HUDEP-2 (cell line): ENCODE results near the gene TLX2.

Source experiments
- DNase-seq, 76 experiments: peaks; one replicate each; lab custom pipeline; 2025; ENCODE audit not compliant: unreplicated experiment in 76 of 76; lab: John Stamatoyannopoulos, UW

The TLX2 gene

DNA sequence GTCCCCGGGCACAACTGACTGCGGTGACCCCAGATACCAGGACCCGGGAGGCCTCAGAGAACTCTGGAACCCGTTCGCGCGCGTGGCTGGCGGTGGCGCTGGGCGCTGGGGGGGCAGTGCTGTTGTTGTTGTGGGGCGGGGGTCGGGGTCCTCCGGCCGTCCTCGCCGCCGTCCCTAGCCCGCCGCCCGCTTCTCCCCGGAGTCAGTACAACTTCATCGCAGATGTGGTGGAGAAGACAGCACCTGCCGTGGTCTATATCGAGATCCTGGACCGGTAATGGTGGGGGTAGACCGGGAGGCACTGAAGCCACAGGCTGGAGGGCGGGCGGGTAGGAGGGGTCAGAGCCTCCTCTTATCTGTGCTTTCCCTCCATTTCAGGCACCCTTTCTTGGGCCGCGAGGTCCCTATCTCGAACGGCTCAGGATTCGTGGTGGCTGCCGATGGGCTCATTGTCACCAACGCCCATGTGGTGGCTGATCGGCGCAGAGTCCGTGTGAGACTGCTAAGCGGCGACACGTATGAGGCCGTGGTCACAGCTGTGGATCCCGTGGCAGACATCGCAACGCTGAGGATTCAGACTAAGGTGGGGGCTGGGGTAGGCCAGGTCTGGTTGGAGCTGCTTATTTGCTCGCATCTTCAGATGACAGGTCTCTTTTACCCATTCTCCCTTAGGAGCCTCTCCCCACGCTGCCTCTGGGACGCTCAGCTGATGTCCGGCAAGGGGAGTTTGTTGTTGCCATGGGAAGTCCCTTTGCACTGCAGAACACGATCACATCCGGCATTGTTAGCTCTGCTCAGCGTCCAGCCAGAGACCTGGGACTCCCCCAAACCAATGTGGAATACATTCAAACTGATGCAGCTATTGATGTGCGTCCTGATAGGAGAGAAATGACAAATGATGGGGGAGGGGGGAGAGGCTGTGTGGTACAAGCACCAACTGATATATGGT, 16.3 kb downstream of the TLX2 start:
- peak in 75 of 76 experiments; percentile 36 to 94 (median 87) for DNase-seq

DNA sequence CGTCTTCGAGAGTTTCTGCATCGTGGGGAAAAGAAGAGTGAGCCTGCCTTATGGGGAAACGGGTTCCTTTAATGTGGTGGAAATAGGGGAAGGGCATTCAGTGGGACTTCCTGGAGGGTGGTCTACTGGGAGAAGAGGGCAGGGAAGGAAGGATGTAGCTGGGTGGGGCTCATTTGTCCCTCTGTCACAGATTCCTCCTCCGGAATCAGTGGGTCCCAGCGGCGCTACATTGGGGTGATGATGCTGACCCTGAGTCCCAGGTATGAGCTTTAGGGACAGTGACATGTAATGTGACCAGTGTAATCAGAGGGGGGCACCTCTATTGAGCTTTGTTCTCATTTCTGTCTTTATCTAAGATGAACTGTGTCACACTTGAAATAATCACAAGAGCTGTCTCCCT, 17.4 kb downstream of the TLX2 start:
- DNase-seq: no peak

DNA sequence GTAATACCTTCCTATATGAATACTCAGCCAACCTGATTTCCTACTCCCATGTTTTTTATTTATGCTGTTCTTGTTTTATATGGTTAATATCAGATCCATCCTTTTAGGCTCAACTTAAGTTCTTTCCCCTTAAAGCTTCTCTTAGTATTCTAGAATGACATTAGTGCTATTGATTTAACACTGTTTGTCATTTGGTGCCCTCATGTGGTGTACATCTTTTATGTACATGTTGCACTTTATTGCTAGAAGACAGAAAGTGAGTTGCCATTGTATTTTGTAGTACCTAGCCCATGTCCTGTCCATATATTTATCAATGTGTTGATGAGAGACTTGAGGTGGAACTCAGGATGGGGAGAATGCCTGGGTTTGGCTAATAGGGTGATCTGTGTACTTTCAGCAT, 18.0 kb downstream of the TLX2 start:
- DNase-seq: peak in 9 of 76 experiments; percentile 6 to 29 (median 18)

DNA sequence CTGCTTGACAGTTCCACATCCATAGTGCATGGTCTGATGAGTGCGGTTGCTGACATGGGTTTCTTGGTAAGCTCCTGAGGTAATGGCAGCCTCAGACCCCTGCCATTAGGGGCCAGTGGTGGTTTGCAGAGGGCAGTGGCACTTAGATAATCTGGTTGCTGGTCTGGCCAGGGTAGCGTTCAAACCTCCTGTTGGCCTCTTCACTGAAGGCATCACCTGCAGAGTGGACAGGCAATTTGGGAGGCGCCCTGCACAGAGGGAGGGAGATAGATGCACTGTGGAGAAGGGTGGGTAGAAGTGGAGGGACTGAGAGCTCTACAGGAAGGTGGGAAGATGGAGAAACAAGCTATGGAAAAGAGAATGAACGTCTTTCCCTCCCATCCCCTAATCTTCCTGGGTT, 19.2 kb downstream of the TLX2 start:
- DNase-seq: no peak

DNA sequence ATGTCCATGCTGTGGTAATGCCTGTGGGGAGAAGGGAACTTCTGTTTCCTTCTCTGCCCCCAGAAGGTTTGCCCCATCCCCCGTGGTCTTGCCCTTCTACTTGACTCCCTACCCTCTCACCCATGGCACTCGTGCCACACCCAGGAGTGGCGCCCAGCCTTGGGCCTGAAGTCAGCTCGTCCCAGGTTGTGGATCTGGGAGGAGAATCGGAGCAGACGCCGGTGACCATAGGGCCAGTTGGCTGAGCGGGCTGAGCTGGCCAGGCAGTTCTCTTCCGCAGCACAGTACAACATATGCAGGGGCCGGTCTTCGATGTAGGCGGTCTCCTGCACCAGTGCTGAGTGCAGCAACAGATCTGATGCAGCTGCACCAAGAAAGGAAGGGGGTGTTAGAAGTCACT, 20.2 kb downstream of the TLX2 start:
- no peak for DNase-seq

DNA sequence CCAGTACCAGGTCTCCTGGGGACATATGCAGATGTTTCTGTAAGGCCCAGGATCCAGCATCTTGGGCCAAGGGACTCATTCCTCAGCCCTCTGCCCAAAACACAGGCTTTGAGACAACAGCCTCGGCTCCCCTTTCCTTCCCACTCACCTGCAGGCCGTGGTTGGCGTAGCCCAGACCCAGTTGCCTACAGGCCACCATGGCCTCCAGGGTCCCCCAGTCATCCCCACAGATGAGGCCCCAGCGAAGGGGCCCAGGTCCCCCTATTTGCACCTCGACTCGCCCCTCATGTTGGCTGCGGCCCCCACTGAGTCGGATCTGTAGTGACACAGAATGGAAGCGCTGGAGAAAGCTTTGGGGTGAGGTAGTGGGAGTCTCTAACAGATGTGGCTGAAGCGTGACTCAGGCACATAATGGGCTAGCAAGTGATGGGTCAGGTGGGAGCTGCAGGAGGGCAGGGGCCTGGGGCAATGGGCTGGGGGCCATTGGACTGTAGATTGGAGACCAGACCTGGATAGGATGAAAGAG, 21.3 kb downstream of the TLX2 start:
- DNase-seq: no peak

DNA sequence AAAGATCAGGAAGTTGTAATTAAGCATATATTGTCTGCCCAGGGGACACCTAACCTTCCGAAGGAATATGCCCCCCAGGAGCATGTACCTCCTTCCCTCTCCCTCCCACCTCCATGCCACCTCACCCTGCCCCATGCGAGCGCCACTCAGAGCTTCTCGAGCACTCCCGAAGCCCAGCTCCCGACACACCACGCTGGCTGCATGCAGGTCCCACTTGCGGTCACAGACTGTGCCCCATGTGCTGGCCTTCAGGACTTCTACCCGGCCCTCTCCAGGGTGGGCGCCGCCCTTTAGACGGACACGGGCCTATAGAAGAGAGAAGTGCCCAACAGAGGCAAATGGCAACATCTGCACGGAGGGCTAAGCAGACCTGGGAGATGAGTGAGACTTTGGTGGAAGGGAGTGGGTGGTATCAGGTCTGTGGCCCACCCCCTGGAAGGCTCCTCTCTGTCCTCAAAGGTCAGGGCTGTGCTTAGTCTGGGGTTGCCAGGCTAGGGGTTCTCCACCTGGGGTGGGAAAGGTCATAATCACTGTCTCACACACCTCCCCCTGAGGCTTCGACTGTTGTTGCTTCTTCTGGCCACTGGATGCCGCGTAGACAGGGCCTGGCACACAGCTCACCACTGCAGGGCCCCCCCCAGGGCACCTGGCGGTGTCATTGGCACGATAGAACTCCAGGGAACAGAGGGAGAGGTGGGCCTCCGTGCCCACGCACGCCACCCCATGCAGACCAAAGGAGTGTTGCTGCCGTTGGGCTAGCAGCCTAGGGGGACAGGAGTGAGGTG, 22.1 kb downstream of the TLX2 start:
- no peak for DNase-seq

DNA sequence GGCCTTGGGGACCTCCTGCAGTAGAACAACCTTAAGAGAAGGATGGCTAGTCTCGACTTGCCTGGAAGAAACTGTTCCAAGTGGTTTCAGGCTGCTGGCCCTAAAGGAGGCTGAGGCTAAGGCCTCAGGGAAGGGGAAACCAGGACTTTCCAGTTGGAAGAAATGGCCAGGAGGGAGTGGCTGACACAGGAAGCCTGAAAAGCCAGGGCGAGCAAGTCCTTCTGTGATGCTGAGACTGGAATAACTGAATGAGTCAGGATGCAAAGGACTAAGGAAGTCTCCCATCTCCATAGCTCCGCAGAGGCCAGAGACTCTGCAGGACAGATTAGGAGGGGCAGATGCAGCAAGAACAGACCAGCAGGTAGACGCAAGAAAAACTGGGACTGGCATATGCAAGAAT, 22.9 kb downstream of the TLX2 start:
- DNase-seq: no peak

DNA sequence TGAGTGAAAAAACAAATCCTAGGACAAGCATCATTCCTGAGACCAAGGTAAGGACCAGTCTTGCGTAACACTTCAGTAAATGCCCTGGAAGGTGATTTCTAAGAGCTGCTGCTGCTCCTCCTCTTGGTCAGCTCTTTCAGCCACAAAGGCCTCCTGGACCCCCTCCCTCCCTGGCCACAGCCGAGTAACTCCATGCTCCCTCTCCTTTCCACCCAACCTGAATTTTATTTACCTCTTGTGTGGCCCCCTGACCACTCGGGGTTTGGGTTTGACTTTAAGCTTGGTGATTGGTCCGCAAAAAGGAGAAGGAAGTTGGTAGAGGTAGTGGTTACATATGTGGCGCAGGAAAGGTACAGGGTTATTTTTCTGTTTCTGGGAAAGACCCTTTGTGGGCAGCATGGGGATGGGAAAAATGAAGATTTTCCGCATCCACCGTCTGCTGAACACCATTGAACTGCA, 24.7 kb downstream of the TLX2 start:
- DNase-seq: no peak

DNA sequence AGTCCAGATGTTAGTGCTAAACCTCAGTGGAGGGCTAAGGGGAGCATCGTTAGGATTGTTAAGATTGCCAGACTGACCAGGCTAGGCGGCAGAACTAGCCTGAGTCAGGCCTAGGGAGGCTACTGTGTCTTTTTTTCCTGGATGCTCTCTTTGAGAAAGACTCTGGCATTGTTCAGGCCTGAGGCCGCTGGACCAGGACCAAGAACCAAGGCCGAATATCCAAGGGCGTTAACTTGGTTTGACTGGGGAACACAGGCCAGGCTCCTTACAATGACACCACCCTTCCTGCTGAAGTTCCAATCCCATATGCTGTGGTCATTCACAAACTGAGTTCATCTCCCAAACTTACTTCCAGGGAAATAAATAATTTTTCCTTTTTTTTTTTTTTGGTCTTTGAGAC, 26.0 kb downstream of the TLX2 start:
- DNase-seq: no peak

DNA sequence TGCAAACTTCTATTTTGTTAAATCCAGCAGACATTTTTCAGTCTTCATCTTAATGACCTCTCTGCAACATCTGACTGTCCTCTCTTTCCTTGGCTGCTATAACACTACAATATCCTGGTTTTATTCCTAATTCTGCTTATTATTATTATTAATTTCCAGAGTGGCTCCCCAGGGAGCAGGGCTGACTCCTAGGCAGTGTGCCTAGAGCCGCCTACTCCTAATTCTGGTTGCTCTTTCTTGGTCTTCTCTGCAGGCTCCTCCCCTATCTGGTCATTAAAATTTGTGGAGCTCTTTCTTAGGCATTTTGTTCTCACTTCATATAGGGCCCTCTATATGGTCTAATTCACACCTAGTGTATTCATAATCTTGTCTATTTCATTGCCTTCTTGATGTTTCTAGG, 28.7 kb downstream of the TLX2 start:
- no peak for DNase-seq

DNA sequence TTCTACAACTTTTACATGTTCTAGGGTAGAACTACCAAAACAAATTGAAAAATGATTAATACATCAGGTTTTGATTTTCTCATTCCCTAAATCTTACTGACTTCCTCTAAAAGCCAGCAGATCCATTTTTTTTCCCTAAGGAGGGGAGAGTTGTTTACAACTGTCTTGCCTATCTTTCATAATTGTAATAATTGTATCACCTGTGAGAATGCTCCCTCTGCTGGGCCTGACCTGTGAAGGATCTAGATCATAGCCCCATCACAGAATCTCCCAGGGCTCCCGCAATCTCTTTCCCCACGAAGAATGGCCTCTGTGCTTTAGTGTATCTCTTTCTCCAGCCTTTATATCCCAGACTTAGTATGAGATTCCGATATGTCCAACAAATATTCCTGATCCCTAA, 30.4 kb downstream of the TLX2 start:
- peak in 2 of 76 experiments; percentile 4 to 17 for DNase-seq

DNA sequence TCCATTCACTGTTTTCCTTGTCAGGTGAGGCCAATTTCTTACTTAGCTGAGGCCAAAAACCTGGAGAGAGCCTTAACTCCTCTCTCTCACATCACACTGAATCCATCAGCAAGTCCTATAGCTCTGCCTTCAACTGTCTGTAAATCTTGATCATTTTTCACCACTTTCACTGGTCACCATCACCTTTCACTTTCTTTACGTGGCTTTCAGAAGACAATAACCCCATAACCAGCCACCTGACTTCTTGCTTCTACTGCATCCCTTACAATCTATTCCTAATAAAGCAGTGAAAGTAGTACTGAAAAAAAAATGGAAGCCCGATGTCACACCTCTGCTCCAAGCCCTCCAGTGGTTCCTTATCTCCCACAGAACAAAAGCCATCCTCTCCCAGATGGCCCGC, 31.8 kb downstream of the TLX2 start:
- DNase-seq: no peak

DNA sequence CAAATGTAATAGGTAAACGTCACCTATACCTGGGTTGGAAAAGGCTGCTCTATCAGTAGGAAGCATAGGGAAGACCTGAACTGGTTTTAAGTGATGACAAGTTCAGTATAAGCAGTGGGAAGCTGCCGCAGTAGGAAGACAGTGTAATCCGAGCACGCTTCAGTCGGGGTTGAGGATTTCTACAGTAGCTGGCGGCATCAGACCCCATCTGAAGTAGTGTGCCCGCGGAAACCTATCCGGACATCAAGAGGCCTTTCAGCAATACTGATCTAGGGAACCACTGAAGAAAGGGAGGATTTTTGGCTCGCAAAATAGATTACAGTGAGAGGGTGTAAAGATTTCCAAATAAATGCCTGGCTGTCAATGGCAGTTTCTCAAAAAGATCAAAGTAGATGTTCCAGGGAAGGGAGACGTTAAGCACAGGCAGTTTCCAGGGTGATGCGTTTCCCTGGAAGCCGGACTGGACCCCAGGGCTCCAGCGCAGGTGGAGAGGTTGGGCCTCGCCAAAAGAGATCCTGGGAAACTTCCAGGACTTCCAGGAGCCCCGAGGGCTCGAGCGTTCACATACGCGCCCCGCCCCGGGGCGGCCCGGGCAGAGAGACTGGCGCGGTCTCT, 34.1 kb downstream of the TLX2 start:
- DNase-seq: no peak

DNA sequence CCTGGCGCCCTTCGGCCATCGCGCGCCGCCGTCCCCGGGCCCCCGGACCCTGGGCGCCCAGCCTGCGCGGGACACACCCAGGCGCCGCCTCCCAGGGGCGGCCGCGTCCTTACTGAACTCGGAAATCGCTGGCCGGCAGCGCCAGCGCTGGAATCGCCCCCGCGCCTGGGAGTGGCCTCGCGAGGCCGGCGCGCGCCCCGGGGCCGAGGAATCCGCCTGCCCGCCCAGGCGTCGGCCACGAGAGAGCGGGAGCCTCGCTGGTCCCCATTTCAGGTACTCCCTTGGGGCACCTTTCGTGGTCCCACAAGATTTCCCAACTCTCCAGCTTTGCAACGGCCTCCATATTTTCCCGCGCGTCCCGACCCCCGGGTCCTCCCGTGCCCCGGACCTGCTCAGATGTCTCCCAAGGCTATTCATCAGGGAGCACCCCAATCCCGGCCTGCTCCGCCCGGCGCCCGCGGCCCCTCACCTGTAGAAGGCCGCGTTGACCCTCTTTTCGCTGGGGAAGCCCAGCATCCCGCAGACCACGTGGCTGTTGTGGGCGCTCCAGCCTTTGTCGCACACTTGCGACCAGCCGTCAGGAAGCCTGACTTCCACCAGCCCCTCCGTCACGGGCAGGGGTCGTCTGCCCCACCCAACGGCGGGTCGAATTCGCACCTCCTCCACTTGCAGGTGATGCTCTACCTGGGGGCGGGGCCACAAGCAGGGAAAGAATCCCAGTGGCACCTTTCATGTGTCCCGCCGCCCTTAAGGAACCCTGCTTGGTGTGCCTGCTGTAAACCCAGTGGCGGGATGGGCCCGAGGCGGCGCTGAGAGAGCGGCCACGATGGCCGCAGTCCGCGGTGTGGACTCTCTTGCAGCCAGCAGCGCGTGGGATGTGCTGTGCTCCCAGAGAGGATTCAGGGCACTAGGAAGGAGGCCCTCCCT, 34.9 kb downstream of the TLX2 start:
- peak in 53 of 76 experiments; percentile 3 to 68 (median 44) for DNase-seq

DNA sequence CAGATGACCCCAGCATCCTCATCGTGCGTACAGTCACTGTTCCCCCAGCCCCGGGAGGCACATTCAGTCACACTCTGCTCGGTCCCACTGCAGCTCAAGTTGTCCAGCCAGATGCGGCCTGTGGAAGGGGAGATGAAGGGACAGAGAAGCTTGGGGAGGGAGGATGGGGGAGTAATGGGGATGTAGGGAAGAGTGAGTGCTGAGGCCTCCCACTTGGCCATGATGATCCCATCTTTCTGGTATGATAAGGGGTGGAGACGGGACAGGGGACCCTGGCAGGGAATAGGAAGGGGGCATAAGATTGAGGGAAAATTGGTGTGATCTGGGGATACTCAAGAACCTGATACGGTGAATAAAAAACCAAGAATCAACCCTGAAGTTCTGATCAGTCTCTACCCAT, 36.0 kb downstream of the TLX2 start:
- no peak for DNase-seq

DNA sequence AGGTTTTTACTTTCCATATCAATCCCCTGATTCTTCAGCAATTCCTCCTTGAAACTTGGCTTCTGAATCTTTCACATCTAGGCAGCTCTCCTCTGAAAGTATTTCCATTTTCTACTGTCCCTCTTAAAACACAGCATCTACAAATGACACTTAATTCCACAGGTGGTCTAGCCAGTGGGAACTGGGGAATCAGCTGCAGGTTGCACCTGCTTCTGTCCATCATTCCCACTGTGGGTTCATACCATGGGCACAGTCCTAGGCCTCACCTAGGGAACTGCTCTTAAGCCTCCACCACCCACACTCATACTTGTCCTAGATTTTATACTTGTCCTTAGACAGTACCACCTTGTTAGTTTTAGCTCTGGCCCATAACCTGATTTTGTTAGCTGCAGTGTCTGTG, 37.3 kb downstream of the TLX2 start:
- DNase-seq: no peak

DNA sequence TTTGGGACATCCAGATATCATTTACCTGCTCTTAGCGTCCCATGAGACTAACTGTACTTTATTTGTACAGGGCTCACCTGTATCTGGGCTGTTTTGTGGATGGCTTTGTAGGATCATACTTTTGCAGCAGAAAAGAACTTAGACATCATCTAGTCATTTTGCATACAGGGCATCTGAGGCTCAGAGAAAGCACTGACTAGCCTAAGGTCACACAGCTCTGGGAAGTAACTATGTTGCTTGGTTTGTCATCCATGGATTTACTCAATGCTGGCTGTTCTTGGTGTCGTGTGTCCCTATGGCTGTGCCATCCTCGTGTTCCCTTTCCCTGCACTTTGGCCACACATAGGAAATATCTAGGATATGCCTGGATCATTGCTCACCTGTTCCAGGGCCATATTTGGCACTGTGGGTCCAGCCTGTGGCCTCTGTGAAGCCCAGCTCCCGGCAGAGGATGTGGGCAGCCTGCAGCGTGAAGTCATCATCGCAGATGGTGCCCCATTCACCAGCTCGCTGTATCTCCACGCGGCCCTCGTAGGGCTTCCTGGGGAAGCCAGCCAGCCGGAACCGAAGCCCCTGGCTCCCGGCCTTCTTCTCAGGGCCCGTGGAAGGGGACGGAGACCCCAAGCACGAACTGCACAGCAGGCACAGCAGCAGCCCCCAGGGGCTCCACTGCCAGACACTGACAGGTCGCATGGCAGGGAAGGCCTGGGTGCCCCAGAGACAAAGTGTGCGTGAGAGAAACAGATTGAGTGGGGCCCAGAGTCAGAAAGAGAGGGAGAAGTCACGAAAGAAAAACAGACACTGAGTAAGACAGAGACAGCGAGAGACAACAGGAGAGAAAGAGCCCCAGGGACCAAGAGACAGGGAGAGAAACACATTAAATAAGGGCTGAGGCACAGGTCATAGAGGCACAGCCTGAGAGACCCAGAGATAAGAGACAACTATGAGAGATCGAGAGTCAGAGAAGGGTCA, 38.0 kb downstream of the TLX2 start:
- DNase-seq: no peak
